HG03108 (cell line): ENCODE data around the gene TFDP1.

Source experiments
- ATAC-seq: cut with Tn5 transposase; IDR thresholded peaks from one replicate; pipeline ENCODE4 v1.9.1; 2021; ENCODE audit warnings: moderate library complexity; ENCODE audit not compliant: unreplicated experiment

TFDP1 gene

GRCh38 chr13:113660066-113660465, 75.5 kb downstream of the TFDP1 start:
- no peak for ATAC-seq

GRCh38 chr13:113661509-113661908, 77.0 kb downstream of the TFDP1 start:
- ATAC-seq: no peak

- ATAC-seq: no peak
These were observed 79.4 kb downstream of the TFDP1 start for GRCh38 chr13:113663934-113664333.

DNA sequence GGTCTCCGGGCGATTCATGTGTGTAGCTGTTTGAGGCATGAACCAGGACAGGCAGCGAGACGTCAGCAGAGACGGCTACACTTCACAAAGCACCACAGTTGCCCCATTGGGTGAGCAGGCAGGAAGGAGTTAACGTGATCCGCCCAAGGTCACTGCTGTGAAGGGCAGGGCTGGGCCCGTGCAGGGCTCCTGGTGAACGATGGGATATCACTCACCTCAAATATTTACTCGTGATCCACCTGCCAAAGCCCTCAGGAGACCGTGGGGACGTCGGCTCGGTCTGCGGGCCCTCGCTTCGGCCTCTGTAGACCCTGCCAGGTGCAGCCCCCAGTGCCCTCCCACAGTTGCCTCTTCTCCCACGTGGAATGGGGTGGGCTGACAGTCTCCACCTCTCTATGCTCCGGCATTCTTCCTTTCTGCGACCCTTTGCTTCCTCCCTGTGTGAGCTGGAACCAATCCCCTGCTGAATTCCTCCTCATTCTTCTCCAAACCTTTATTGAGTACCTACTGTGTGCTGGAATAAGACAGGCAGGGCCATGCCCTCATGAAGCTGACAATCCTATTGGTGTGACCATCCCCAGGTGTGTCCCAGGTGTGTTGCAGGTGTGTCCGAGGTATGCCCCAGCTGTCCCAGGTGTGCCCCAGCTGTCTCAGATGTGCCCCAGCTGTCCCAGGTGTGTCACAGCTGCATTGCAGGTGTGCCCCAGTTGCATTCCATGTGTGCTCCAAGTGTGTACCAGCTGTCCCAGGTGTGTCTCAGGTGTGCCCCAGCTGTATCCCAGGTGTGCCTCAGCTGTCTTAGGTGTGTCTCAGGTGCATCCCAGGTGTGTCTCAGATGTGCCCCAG, 80.4 kb downstream of the TFDP1 start:
- no peak for ATAC-seq

GRCh38 chr13:113665597-113666328, 81.2 kb downstream of the TFDP1 start:
- ATAC-seq: no peak

- ATAC-seq: no peak
These were observed 81.7 kb downstream of the TFDP1 start for GRCh38 chr13:113666329-113666670.

GRCh38 chr13:113666951-113667701, 82.6 kb downstream of the TFDP1 start, which contains the start of gene GRK1:
Gene GRK1, plus strand, starts transcription at chr13:113667219. Its CDS starts 168 bp downstream, at chr13:113667387.
- ATAC-seq: no peak

GRCh38 chr13:113667771-113668490, 83.4 kb downstream of the TFDP1 start:
- no peak for ATAC-seq

DNA sequence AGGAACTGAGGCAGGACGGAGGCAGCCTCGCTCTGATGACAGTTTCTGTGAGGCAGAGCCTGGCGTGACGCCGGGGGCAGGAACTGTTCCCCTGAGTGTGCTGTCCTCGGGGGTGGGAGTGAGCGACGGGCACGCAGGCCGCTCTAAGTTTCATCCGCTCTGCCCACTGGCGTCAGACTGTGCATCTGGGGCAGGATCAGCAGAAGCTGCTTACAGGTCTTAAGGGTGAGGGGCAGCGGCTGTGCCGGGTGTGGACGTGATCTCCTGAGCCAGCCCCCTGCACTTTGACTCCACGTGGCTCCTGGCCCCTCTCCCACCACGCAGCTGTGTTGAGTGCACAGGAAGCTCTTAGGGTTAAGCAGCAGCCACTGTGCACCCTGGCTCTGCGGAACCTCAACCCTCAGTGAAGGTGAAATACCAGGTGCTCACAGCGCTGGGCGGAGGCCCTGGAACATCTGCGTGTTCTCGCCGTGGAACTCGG, 84.0 kb downstream of the TFDP1 start:
- no peak for ATAC-seq

DNA sequence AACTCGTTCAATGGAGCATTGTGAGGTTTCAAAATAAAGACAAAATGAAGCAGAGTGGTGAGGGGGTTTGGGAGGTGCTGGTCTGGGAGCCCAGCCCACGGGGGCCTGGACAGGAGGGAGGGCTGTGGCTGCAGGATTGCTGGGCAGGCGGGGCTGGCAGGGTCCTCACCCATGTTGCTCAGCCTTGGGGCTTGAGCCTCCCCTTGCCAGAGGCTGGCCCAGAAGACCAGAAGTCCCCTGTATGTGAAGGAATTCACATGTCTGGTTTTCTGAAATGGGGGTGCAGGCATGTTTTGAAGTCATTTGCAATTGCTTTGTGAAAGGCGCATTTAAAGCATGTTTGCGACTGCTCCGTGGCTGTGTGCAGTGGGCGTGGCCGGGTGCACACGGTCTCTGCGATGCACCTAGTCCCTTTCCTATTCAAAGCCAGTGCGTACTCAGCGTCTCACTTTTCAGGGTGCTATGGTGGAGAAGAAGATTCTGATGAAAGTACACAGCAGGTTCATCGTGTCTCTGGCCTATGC, 84.7 kb downstream of the TFDP1 start:
- ATAC-seq: no peak

DNA sequence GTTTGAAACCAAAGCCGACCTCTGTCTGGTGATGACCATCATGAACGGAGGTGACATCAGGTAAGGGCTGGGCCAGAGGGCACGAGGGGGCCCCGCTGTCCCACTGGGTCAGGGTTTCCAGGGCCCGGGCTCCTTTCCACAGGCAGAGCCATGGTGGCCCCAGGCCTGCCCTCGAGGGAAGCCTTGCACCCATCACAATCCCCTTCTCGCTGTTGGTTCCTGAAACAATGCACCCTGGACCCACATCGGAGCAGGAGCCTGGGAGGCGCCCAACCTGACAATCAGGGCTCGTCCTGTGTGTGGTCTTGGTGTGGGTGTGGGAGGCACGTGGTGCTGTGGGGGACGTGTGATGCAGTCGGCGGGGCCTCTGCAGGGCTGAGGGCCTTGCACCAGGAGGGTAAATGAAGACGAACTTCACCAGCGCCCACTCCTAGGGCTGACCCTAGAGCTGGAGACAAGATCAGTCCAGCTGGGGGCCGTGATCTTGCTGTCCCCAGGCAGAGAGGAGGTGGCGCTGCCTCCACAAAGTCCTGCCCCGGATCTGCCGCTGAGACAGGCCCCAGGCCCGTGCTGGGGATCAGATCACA, 85.3 kb downstream of the TFDP1 start:
- no peak for ATAC-seq

- ATAC-seq: no peak
These were observed 86.0 kb downstream of the TFDP1 start for GRCh38 chr13:113670541-113670940.

GRCh38 chr13:113671066-113672001, 86.8 kb downstream of the TFDP1 start:
- no peak for ATAC-seq

- ATAC-seq: no peak
These were observed 87.6 kb downstream of the TFDP1 start for GRCh38 chr13:113672002-113672651.
